ENCODE results near the gene RENBP.

DNA sequence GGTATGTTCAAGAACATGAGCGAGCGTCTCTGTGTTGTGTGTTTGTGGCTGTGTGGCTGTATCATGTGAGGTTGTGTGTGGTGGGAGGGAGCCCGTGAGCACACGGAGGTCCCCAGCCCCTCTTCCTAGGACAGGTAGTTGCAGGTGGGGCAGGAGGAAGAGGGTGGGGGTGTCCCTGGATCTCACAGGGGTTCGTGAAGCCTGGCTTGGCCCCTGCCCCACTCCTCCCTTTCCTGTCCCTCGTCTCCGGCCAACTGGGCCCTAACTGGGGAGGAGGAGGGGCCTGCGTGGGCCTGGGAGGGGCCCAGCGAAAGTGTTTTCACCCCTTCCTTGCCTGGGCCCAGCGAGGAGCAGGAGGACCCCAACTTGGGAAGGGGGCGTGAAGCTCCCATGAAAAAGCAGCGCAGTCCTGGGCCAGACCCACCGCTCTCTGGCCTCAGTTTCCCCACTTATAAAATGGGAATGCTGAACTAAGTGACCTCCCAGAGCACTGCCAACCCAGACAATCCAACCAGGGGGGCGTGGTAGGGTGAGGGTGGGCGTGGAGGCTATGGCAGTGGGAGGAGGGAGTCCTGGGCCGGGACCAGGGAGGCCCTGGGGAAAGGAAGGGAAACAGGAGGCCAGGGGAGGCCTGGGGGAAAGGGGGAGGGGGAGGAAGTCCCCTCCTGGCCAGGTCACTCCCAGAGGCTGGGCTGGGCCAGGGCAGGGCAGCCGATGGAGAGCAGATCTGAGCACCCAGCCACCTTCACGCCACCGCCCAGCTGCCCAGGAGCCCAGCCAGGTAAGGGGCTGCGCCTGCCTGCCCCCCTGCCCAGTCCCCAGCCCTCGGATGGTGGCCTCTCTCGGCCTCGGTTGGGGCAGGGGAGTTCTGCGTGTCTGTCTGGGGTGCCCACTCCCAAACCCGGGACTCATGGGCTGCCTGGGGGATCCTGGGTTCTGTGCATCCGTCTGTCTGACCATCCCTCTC is 40.2 kb downstream of the RENBP start, which contains the start of gene AVPR2:
- TF ChIP-seq, protein P1, sequence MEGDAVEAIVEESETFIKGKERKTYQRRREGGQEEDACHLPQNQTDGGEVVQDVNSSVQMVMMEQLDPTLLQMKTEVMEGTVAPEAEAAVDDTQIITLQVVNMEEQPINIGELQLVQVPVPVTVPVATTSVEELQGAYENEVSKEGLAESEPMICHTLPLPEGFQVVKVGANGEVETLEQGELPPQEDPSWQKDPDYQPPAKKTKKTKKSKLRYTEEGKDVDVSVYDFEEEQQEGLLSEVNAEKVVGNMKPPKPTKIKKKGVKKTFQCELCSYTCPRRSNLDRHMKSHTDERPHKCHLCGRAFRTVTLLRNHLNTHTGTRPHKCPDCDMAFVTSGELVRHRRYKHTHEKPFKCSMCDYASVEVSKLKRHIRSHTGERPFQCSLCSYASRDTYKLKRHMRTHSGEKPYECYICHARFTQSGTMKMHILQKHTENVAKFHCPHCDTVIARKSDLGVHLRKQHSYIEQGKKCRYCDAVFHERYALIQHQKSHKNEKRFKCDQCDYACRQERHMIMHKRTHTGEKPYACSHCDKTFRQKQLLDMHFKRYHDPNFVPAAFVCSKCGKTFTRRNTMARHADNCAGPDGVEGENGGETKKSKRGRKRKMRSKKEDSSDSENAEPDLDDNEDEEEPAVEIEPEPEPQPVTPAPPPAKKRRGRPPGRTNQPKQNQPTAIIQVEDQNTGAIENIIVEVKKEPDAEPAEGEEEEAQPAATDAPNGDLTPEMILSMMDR (IDR thresholded peaks at IDR 0.05): no peak
- TF ChIP-seq POLR2A (IDR thresholded peaks at IDR 0.05): no peak
